H1 (cell line): ENCODE results near the gene APOL1. TPM values are rescaled to one million over a fixed set of nuclear protein-coding genes. Genes with fewer than 3 reads are reported as not detected.

Experiments used
- BCL11A ChIP-seq, 2 experiments: IDR thresholded peaks; one replicate each; pipeline ENCODE4 v1.6.1; 2011; ENCODE audit warnings: low read depth in 2 of 2, low read length in 2 of 2, mild to moderate bottlenecking in 2 of 2
- CBX5 ChIP-seq: fragments of 300-800, 300-1000 bp; sonication (generic); IDR thresholded peaks from 2 replicates; pipeline ENCODE4 v1.7.1; 2016; ENCODE audit warnings: antibody characterized with exemption, low read length, low read depth
- CBX8 ChIP-seq: fragments of 300-800, 300-1000 bp; sonication (generic); IDR thresholded peaks from 2 replicates; pipeline ENCODE4 v1.7.1; 2016; ENCODE audit warnings: low read depth, low read length, borderline replicate concordance
- CTBP2 ChIP-seq: IDR thresholded peaks from 2 replicates; pipeline ENCODE4 v1.7.0; 2011; ENCODE audit warnings: borderline replicate concordance, mild to moderate bottlenecking, moderate library complexity, mixed read lengths, low read length; ENCODE audit not compliant: insufficient read depth, insufficient read length
- EGR1 ChIP-seq: IDR thresholded peaks from 2 replicates; pipeline ENCODE4 v1.6.1; 2011; ENCODE audit warnings: low read depth, low read length, borderline replicate concordance
- FOSL1 ChIP-seq: IDR thresholded peaks from 2 replicates; pipeline ENCODE4 v1.6.1; 2011; ENCODE audit warnings: mild to moderate bottlenecking, low read depth, low read length, moderate library complexity; ENCODE audit not compliant: insufficient read depth
- HDAC2 ChIP-seq, 2 experiments: fragments of 300-600 bp in 1 of 2; sonication (generic) in 1 of 2; IDR thresholded peaks; 2 replicates each; pipeline ENCODE4 v1.6.1; 2011 to 2012; ENCODE audit warnings: low read depth in 2 of 2, low read length in 2 of 2, mild to moderate bottlenecking in 2 of 2, moderate library complexity in 2 of 2, borderline replicate concordance in 1 of 2, inconsistent platforms in 1 of 2
- KDM5A ChIP-seq: fragments of 200-600 bp; IDR thresholded peaks from 2 replicates; pipeline ENCODE4 v1.7.1; 2012; ENCODE audit warnings: mild to moderate bottlenecking, low read length, inconsistent platforms, mixed read lengths
- NANOG ChIP-seq: IDR thresholded peaks from 2 replicates; pipeline ENCODE4 v1.6.1; 2011; ENCODE audit warnings: low read length, low read depth, mild to moderate bottlenecking, inconsistent platforms; ENCODE audit not compliant: insufficient read depth, poor library complexity, severe bottlenecking
- NRF1 ChIP-seq: IDR thresholded peaks from 2 replicates; pipeline ENCODE4 v1.6.1; 2011; ENCODE audit warnings: mild to moderate bottlenecking, low read depth, low read length, improper control_type of control experiment
- PHF8 ChIP-seq: fragments of 200-600 bp; sonication (generic); conservative IDR thresholded peaks from 2 replicates; pipeline ENCODE4 v1.7.1; 2012; ENCODE audit warnings: low read depth, mild to moderate bottlenecking, inconsistent platforms, low read length, moderate library complexity
- RXRA ChIP-seq: IDR thresholded peaks from 2 replicates; pipeline ENCODE4 v1.6.1; 2011; ENCODE audit warnings: low read depth, mild to moderate bottlenecking, low read length, moderate library complexity; ENCODE audit not compliant: insufficient read depth
- SAP30 ChIP-seq: fragments of 300-600 bp; sonication (generic); IDR thresholded peaks from 2 replicates; pipeline ENCODE4 v1.7.1; 2012; ENCODE audit warnings: low read length, moderate library complexity, mild to moderate bottlenecking, inconsistent platforms; ENCODE audit not compliant: insufficient read depth, insufficient replicate concordance
- SP2 ChIP-seq: IDR thresholded peaks from 2 replicates; pipeline ENCODE4 v1.6.1; 2012; ENCODE audit warnings: mild to moderate bottlenecking, low read length, inconsistent platforms
- SRF ChIP-seq: IDR thresholded peaks from 2 replicates; pipeline ENCODE4 v1.6.1; 2011; ENCODE audit warnings: mild to moderate bottlenecking, low read depth, low read length, moderate library complexity
- SUZ12 ChIP-seq: fragments of 200-600 bp; sonication (generic); IDR thresholded peaks from 2 replicates; pipeline ENCODE4 v1.6.1; 2012; ENCODE audit warnings: mild to moderate bottlenecking, inconsistent platforms, low read length, moderate library complexity, mixed read lengths
- TAF1 ChIP-seq: IDR thresholded peaks from 2 replicates; pipeline ENCODE4 v1.6.1; 2011; ENCODE audit warnings: mild to moderate bottlenecking, low read depth, low read length
- TAF7 ChIP-seq: optimal IDR thresholded peaks from 2 replicates; pipeline ENCODE3; 2011; ENCODE audit warnings: low read depth, mild to moderate bottlenecking, inconsistent platforms, low read length, moderate library complexity, borderline replicate concordance
- TEAD4 ChIP-seq: IDR thresholded peaks from 2 replicates; pipeline ENCODE4 v1.6.1; 2012; ENCODE audit warnings: low read depth, low read length, inconsistent platforms, mixed read lengths
- YY1 ChIP-seq: IDR thresholded peaks from 2 replicates; pipeline ENCODE4 v1.6.1; 2011; ENCODE audit warnings: low read depth, mild to moderate bottlenecking, low read length
- polyA plus RNA-seq, 7 experiments: library from polyadenylated mRNA; depleted of rRNA in 3 of 7; stranded (reverse) in 5 of 7; unstranded in 2 of 7; fragments of >200 nt in 5 of 7; fragments of 200-250 nt in 2 of 7; gene quantifications; 1 replicate in 5 of 7; 2 replicates in 1 of 7; 4 replicates in 1 of 7; pipeline versions ENCODE4 v1.2.1 to v1.2.3, GENCODE V29; 2011 to 2013; ENCODE audit warnings: missing spikeins in 2 of 7, mixed read lengths in 2 of 7
- total RNA-seq: library from RNA; stranded (reverse); fragmentation: NEBNext Ultra II Directional; extraction: Animal tissue kit (Norgen Biotek cat#: 25700); gene quantifications from 2 replicates; pipeline ENCODE4 v1.2.1, GENCODE V29; 2021
- TF ChIP-seq, protein P1 (sequence below): IDR thresholded peaks from 2 replicates; pipeline ENCODE4 v1.6.1; 2012; ENCODE audit warnings: inconsistent platforms
- TF ChIP-seq, protein P2 (sequence below): IDR thresholded peaks from 2 replicates; pipeline ENCODE4 v1.6.1; 2012; ENCODE audit warnings: inconsistent platforms

Gene APOL1
- total and polyA plus RNA-seq, 2 of the 8 experiments (the other 6 are each of a cell fraction or from before 2014, with no cell fraction given) = not detected

DNA sequence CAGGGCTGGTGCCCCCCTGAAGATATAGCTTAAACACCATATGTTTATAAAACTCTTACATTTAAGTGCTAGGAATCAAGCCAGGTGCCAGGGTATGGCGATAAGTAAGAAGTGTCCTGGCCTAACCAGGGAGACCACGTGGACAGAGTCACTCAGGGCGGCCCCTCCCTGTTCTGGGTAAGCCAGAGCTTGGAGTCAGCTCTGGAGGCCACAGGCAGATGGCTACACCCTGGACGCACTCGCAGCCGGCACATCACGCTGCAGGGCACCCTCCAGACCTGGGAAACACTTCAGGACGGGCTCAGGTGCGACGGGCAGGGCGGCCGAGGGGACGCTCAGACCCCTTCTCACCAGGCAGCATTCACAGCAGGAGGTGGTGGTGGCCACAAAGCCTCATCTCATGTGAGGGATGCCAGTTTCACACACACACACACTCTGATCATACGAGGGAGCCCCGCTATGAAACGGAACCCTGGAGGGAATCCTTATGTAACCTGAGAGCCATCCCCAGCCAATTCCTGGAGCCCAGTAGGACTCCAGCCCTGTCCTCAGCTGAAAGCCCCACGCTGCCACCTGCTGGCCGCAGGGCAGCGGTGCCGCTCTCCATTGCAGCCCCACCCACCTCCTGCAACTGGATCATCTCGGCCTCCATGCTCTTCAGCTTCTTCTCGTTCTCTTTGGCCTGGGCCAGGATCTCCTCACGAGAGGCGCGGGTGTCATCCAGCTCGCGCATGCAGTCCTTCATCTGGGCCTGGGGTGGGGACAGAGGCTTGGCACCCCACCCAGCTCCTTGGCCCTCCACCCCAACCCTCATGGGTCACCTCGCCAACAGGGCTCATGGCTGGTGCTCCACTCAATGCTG lies 33.4 kb downstream of the APOL1 start (continued):
- TF ChIP-seq, protein P1, sequence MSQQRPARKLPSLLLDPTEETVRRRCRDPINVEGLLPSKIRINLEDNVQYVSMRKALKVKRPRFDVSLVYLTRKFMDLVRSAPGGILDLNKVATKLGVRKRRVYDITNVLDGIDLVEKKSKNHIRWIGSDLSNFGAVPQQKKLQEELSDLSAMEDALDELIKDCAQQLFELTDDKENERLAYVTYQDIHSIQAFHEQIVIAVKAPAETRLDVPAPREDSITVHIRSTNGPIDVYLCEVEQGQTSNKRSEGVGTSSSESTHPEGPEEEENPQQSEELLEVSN = no peak
- TF ChIP-seq BCL11A (IDR thresholded peaks at IDR 0.05; ENCODE audit: low read depth in 2 of 2, low read length in 2 of 2) = no peak
- no peak for TF ChIP-seq TAF1
- TF ChIP-seq YY1 = peak; percentile 68; the same call in 1 of the 2 replicates
- TF ChIP-seq SP2 = no peak
- TF ChIP-seq SRF = no peak
- TF ChIP-seq CBX8 = no peak
- no peak for TF ChIP-seq NRF1
- no peak for TF ChIP-seq RXRA
- TF ChIP-seq CTBP2 = no peak
- TF ChIP-seq, protein P2, sequence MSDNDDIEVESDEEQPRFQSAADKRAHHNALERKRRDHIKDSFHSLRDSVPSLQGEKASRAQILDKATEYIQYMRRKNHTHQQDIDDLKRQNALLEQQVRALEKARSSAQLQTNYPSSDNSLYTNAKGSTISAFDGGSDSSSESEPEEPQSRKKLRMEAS = no peak
- TF ChIP-seq FOSL1 = no peak
- TF ChIP-seq SAP30 = no peak
- no peak for TF ChIP-seq EGR1
- TF ChIP-seq TAF7 = no peak
- no peak for TF ChIP-seq PHF8
- TF ChIP-seq KDM5A = no peak
- TF ChIP-seq CBX5 = no peak
- TF ChIP-seq NANOG = no peak
- TF ChIP-seq TEAD4 = 0 out of 2 replicates have a peak, but pooled peaks have one; percentile 3
- TF ChIP-seq HDAC2 (IDR thresholded peaks at IDR 0.05; ENCODE audit: borderline replicate concordance in 1 of 2, low read depth in 2 of 2, low read length in 2 of 2) = no peak
- TF ChIP-seq SUZ12 = no peak
